Activated CD4-positive, alpha-beta T cell treated with anti-CD3 and anti-CD28 coated beads, Interleukin-2, Interleukin-6, amounts not matched to agents 100 ng/mL and 50 ng/mL, durations not matched to agents 16 hours and 8 hours (primary cell): ENCODE measurements around the gene KLF12.
A peak's percentile ranks its signal among the peaks of the same experiment; 100 is the strongest.

ENCODE experiments used
- DNase-seq: peaks from one replicate; pipeline ENCODE4 v3.0.0-alpha.2; 2020

The KLF12 gene

GRCh38 chr13:74134777-74135325 lies 647 bp upstream of the KLF12 start:
- peak; percentile 50 for DNase-seq

- peak; percentile 81 for DNase-seq
These were observed 475 bp downstream of the KLF12 start for GRCh38 chr13:74133657-74134201.

- DNase-seq: peak; percentile 53
These were observed 1.2 kb downstream of the KLF12 start for GRCh38 chr13:74132776-74133656.

DNA sequence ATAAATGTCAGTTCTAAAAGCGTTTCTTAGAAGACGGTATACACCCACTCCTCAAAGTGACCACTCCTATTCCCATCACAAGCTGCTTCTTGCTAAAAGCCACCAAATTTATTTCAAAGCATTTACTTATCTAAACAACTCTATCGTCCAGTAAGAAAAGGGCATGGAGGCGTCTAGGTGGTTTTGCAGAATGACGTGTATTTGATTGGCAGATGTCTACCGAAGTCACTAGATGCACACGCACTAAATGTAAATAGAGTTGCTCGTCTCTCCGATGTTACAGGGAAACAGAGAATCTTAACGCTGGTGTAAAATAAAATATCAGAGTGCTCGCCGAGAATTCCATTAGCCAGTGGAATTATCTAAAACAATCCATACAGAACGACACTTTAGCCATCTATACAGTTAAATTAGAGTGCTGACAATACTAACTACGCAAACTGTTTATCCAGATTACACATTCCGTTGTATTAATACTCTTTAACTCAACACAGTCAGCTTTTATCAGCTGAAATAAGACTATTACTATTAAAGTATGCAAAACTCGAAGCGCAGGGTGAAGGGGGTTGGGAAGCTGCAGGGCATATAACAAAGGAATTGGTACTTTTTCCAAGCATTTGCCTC lies 1.9 kb downstream of the KLF12 start:
- peak; percentile 53 for DNase-seq

DNA sequence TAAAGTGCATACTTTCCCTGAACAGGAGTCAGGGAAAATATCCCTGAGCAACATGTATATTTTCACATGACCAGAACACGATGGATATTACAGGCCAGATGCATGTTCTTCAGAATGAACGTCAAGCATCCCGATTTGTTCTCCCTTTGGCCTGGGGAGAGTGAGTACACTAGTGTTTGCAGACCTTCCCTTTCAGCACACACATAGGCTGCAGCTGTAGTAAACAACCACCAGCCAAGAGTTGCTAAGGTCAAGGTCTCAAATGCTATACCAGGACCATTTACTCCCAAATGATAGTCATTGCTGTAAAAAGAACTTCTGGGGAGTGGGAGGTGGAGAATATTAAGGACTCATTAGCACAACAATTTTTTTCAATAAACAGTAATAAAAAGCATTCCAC lies 3.0 kb downstream of the KLF12 start:
- DNase-seq: no peak

DNA sequence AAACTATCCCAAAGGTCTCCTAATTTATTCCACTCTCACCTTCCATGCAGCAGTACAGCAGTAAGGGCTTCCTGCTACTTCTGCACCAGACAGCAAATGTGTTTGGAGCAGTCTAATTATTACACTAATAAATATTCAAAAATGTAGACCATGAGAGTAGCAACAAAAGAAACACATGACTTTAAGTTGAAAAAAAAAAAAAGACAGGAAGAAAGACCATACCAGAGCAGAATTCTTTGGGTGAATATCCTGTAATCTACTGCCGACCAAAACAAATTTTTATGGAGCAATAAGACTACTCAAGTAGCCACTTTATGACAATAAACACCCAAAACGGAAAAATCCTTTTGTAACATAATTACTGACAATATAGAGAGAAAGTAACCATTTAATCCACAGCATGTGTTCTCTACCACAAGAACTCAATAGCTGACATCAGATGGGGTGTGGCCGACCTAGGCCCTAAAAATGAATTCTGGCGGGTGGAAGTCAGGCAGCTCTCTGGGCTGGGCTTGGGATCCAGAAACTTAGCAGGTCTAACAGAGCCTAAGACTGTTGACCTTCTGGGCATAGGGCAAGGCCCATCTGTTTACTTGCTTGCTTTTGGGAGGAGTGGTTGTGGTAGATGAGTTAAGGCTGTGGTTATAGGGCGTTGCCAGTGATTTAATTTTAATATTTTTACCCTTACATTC lies 4.6 kb downstream of the KLF12 start:
- DNase-seq: peak; percentile 19

DNA sequence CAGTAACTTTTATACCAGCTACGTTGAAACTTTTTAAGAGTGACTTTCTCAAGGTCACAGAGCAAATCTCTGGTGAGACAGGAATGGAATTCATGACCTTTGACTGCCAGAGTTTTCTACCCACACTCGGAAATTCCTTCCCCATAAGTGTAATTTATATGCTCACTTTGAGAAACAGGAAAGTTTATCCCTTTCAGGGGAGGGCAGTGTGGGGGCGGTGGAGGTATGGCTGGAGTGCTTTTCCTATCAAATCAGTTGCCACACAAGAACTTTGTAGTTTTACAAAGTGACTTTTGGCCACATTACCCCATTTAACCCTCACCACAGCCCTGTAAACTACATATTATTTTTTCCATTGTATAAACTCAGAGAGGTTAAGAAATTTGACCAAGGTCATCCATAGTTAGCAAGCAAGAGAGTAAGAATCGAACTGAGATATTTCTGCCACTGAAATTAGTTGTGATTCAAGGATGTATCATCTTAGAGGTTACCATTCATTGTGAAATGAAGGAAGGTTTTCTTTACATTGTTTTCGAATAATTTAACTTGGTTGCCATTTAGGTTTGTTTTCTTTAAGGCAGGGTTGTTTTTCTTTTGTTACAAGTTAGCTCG lies 5.9 kb downstream of the KLF12 start:
- no peak for DNase-seq

GRCh38 chr13:74118328-74118727 lies 15.9 kb downstream of the KLF12 start:
- no peak for DNase-seq

DNA sequence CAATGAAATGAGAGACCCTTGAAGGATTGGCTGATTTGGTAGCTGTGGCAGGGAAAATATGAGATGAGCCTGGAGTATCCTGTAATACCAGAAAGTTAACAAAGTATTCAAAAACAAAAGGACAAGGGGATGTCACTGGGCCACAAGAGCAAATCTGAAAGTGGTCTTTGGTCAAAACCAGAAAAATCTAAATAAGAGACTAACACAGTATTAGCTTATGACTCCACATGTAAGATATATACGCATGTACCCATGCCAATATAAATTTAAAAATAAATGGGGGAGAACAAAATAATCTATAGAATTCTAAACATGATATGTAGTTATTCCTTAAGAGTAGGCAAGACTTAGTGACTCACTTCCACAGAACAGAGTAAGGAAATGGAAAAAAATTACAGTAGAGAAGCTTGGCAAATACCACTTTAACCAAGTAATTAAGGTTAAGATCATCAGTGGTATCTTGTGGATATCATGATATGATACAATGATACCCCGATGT lies 16.9 kb downstream of the KLF12 start:
- no peak for DNase-seq

DNA sequence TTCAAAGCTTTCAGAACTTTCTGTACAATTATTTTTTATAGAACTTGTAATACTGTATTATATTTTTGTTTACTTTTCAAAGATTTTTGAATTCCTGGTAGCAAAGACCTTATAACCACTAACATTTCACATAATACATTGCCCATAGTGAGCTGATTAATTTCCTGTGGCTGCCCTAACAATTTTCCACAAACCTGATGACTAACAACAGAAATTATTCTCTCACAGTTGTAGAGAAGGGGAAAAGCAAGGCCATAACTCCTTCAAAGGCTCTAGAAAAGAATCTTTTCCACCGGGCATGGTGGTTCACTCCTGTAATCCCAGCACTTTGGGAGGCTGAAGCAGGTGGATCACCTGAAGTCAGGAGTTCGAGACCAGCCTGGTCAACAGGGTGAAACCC lies 19.1 kb downstream of the KLF12 start:
- DNase-seq: no peak

DNA sequence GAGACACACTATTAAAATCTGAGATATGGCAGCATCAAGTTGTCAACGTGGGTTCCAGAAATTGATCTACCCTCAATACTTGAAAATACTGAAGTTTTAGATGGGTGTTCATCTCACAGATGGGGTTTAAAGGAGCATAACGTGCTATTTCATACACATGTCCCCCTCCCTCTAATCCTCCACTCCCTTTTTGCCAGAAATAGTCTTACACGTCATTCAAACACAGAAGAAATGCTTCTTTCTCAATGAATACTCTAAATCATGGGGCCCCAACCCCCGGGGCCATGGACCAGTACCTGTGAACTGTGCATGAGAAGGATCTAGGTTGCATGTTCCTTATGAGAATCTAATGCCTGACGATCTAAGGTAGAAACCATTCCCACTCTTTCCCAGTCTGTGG lies 19.6 kb downstream of the KLF12 start:
- DNase-seq: no peak

DNA sequence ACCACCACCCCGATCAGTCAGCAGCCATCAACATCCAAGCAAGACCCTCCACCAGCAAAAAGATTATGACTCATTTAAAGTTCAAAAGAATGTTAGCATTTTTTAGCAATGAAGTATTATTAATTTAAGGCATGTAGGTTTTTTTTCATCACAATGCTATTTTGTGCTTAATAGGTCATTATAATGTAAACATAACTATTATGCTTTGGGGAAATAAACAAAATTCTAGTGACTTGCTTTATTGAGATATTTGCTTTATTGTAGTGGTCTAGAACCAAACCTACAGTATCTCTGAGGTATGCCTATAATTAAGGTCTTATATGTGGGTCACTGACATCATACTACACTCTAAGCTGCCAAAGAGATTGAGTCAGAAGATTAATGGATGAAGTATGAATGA lies 20.0 kb downstream of the KLF12 start:
- DNase-seq: no peak

DNA sequence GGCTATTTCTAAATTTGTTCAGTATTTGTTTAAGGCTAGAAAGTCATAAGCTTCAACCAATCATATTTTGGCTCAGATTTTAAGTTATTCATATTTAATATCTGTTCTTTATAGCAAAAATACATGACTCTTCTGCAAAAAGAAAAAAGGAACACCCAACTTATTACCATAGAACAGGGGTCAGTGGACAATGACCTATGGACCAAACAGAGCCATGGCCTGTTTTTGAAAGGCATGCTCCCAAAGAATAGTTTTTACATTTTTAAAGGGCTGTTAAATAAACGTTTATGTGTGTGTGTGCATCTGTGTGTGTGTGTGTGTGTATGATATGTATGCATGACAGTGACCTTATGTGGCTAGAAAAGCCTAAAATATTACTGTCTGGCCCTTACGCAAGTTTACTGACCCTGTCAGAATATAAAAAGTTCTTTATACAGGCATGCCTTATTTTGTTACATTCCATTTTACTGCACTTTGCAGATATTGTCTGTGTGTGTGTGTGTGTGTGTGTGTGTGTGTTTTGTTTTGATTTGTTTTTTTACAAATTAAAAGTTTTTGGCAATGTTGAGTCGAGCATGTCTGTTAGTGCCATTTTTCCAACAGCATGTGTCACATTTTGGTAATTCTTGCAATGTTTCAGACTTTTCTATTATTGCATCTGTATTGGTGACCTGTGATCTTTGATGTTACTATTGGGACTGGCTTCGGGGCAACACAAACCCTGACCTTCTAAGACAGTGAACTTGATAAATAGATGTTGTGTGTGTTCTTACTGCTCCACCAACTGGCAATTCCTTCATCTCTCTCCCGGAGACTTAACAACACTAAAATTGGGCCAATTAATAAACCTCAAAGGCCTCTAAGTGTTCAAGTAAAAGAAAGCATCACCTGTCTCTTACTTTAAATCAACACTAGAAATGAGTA lies 22.0 kb downstream of the KLF12 start:
- DNase-seq: no peak

- DNase-seq: no peak
These were observed 22.8 kb downstream of the KLF12 start for GRCh38 chr13:74111399-74111798.

- no peak for DNase-seq
These were observed 24.2 kb downstream of the KLF12 start for GRCh38 chr13:74110053-74110452.

DNA sequence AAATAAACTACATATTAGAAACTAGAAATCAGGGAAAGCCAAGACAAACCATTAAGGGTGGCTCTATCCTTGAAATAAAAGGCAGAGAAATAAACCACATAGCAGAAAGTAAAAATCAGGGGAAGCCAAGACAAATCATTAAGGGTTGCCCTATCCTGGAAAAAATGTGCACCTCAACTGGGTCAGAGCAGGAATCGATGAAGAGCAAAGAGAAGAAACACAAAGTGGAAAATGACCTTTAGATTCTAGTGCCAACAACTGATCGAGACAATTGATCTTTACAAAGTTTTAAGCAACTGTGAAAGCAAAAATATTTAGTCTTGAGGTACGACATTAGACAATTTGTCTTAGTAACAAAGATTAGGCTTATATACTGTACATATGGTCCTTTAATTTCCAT lies 26.6 kb downstream of the KLF12 start:
- DNase-seq: no peak

- DNase-seq: no peak
These were observed 28.3 kb downstream of the KLF12 start for GRCh38 chr13:74105871-74106270.

DNA sequence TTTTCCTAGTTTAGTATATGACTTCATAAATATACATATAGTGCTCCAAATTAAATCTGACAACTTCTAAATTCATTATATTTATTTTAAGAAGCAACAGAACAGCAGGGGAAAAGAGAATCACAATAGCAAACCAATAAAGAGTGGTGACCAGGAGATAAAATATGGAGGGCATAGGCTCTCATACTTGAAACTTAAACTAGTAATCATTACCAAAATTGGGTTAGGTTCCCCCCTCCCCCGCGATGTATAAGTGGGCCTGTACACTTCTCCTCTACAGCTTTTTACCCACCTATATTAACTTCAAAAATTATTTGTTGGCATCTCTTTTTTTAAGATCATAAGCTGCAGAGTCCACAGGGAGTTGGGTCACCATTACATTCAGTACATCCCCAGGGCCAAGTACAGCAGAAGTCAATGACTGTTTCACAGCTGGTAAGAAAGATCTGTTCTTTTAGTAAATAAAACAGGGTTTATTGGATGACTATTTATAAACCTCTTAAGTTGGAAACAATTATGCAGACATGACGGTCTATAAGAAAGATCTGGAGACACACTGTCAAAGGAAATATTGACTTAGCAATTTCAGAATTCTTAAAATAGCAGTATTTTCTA lies 29.4 kb downstream of the KLF12 start:
- DNase-seq: no peak

DNA sequence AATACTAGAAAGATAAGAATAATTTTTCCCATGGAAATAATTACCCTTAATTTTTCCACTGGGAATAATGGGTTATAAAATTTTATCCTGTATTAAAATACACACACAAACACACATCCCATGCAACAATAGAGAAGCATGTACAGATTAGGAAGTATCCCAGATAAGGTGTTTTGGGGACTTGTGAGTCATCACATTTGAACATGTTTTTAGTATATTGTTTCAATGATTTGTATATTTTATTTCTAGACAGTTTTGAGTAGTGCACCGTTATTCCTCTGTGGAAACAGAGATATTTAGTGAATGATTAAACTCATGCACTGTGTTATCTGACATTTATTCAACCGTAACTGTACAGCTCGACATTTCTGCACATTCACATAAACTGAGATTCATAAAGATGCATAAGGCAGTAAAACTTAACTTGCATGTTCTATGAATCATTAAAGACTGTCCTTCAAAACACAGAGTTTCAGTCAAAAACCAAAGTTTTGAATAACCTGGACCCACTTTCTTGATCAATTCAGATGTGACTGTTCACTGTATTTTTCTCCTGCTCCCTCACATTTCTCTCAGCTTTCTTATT lies 30.1 kb downstream of the KLF12 start:
- DNase-seq: no peak

DNA sequence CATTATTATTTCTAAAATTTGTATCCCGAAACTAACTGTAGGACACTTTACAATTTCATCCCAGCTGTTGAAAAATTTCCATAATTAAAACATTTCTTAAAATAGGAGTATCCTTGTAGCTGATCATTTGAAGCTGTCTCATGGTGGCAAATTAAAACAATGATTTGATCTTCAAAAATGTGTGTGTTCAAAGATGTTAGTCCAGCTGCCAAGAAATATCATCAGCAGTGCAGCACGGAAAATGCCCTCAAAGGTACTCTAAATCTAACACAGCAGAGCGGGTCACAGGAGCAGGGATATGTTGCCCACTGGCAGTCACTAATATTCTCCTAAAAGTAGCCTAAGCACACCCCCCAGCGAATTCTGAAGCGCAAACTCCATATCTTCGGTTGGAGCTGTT lies 31.0 kb downstream of the KLF12 start:
- no peak for DNase-seq

GRCh38 chr13:74102691-74103090 lies 31.5 kb downstream of the KLF12 start:
- no peak for DNase-seq
